ENCODE measurements around the gene RBM17. TPM values are rescaled to one million over a fixed set of nuclear protein-coding genes. Genes with fewer than 3 reads are reported as not detected.
"Not testable (repeated sequence)": the region's sequence is repeated elsewhere in the genome, so short reads cannot be mapped to it uniquely, and the experiment has no call there.

The RBM17 gene
- total RNA-seq, 2 donors from 2014 or later = 195 to 294 TPM

DNA sequence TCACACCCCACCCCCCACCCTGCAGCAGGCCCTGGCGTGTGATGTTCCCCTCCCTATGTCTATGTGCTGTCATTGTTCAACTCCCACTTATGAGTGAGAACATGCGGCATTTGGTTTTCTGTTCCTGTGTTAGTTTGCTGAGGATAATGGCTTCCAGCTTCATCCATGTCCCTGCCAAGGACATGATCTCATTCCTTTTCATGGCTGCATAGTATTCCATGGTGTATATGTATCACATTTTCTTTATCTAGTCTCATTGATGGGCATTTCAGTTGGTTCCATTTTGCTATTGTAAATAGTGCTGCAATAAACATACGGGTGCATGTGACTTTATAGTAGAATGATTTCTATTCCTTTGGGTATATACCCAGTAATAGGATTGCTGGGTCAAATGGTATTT, 24.1 kb upstream of the RBM17 start:
- Mint-ChIP-seq H3K27ac (peak overlapping the region; percentile 97), H3K36me3 (peaks cover 23% of the 10 kb centered on the region), H3K4me3 (peak overlapping the region; percentile 95), H3K4me1 (ENCODE audit: low read depth in 2 of 2) (peaks cover 52 to 67% of the 10 kb centered on the region in 2 donors)
- H3K9me3 Mint-ChIP-seq; H3K27me3 Mint-ChIP-seq; ATAC-seq; DNase-seq (ENCODE audit: low spot score): not testable (repeated sequence)

GRCh38 chr10:6065406-6065805, 23.4 kb upstream of the RBM17 start:
- peak; percentile 84 for DNase-seq (ENCODE audit: low spot score)
- no peaks in the 10 kb centered on the region for H3K27me3 Mint-ChIP-seq
- ATAC-seq = peak; percentile 65 to 72
- H3K9me3 Mint-ChIP-seq = peaks cover 10% of the 10 kb centered on the region
- peak overlapping the region; percentile 95 for H3K4me3 Mint-ChIP-seq
- peak overlapping the region; percentile 97 for H3K27ac Mint-ChIP-seq
- H3K36me3 Mint-ChIP-seq = peaks cover 21% of the 10 kb centered on the region
- H3K4me1 Mint-ChIP-seq (ENCODE audit: low read depth in 2 of 2) = peaks cover 53 to 69% of the 10 kb centered on the region in 2 donors

DNA sequence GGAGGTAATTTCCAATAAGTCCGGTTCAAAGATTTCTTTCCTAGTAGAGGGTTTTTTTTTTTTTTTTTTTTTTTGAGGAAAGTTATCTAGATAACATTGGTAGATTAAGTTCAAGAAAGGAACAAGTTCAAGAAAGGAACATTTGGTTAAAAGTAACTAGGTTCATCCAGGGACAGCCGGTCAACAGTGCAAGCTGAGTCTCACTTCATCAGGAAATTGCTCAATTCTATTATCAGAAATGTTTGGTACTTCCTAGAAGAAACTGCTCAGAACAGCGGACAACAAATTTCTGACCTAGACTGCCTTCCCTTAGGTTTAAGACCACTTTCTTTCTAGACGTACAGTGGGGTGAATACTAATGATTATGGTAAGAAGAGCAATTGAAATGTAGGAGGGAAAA, 23.0 kb upstream of the RBM17 start:
- Mint-ChIP-seq H3K4me3 (peak overlapping the region; percentile 95), H3K27ac (peak overlapping the region; percentile 97), H3K27me3 (no peaks in the 10 kb centered on the region), H3K36me3 (peaks cover 22% of the 10 kb centered on the region), H3K9me3 (peaks cover 10% of the 10 kb centered on the region), H3K4me1 (ENCODE audit: low read depth in 2 of 2) (peaks cover 58 to 73% of the 10 kb centered on the region in 2 donors)
- peak; percentile 43 to 69 for ATAC-seq
- peak; percentile 75 for DNase-seq (ENCODE audit: low spot score)

DNA sequence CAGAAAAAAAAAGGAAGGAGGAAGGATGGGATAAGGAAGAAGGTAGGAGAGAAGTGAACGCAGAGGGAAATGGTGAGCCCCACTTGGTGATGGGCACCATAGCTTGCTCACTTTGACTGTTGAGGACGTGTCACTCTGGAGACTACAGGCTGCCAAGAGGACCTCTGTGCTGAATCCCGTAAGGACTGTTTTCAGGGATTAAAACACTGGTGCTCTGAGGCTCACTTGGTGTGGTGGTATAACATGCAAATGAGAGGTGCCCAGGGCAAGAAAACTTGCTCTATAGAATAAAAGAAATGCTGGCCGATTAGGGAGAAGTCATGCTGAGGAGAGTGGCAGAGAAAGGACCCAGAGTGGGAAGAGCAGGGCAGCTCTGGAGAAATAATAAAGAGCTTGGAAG, 21.4 kb upstream of the RBM17 start:
- H3K4me1 Mint-ChIP-seq (ENCODE audit: low read depth in 2 of 2) = peaks cover 67 to 80% of the 10 kb centered on the region in 2 donors
- H3K9me3 Mint-ChIP-seq = peaks cover 10% of the 10 kb centered on the region

GRCh38 chr10:6068006-6068405, 20.8 kb upstream of the RBM17 start:
- peaks cover 65 to 78% of the 10 kb centered on the region in 2 donors for H3K4me1 Mint-ChIP-seq (ENCODE audit: low read depth in 2 of 2)
- H3K9me3 Mint-ChIP-seq = peaks cover 10% of the 10 kb centered on the region
- no peaks in the 10 kb centered on the region for H3K27me3 Mint-ChIP-seq
- H3K36me3 Mint-ChIP-seq = peaks cover 13% of the 10 kb centered on the region
- ATAC-seq = no peak
- H3K27ac Mint-ChIP-seq = peak overlapping the region; percentile 97
- H3K4me3 Mint-ChIP-seq = peak overlapping the region; percentile 83
- DNase-seq (ENCODE audit: low spot score) = no peak

More for the DNA sequence above, 21.4 kb upstream of the RBM17 start:
- no peak for DNase-seq (ENCODE audit: low spot score)
- no peaks in the 10 kb centered on the region for H3K27me3 Mint-ChIP-seq
- H3K4me3 Mint-ChIP-seq = peak overlapping the region; percentile 83
- H3K27ac Mint-ChIP-seq = peak overlapping the region; percentile 97
- H3K36me3 Mint-ChIP-seq = peaks cover 13% of the 10 kb centered on the region
- no peak for ATAC-seq

GRCh38 chr10:6068422-6068821, 20.4 kb upstream of the RBM17 start:
- no peaks in the 10 kb centered on the region for H3K27me3 Mint-ChIP-seq
- ATAC-seq (no peak), DNase-seq (ENCODE audit: low spot score) (no peak)
- H3K4me1 Mint-ChIP-seq (ENCODE audit: low read depth in 2 of 2) = peaks cover 66 to 81% of the 10 kb centered on the region in 2 donors
- peak overlapping the region; percentile 83 for H3K4me3 Mint-ChIP-seq
- peak overlapping the region; percentile 97 for H3K27ac Mint-ChIP-seq
- H3K36me3 Mint-ChIP-seq = peaks cover 13% of the 10 kb centered on the region
- H3K9me3 Mint-ChIP-seq = peaks cover 10% of the 10 kb centered on the region

DNA sequence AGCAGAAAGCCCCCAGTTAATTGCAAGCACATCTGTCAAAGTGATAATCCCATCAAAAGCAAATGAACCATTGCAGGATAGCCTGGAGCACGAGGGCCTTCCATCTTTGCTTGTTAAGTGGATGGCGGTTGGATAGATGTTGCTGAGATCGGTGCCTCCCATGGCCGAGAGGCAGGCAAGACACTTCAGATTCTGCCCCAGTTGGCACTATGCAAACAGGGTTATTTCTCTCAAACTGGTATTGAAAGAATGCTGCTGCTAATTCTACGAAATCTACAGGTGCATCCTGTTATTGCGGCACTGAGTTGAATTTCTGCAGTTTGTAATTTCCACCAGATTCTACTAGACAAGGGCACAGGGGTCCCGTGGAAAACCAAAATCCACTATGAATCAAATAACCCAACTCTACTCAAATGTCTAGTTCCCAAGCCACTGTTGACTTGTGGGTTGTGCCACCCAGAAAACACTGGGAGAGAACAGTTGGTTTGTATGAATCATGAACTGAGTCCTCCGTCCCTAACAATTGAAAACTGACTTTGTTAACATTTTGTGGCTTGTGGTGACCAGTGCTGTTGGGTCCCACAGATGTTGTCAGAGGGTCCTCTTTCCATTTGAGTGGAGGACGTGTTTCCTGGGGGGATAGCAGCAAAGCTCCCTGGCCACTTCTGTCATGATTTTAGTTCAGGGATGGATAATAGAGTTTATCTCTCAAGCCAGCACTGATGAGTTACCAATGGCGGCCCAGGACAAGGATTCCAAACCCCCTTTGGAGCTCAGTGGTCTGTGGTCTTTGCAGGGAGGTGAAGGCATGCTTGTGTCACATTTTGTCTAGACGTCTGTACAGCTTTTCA, 19.5 kb upstream of the RBM17 start:
- peaks cover 0 to 1% of the 10 kb centered on the region in 2 donors for H3K27me3 Mint-ChIP-seq
- peaks cover 65 to 82% of the 10 kb centered on the region in 2 donors for H3K4me1 Mint-ChIP-seq (ENCODE audit: low read depth in 2 of 2)
- ATAC-seq (peak in 1 of 2 donors; percentile 34), DNase-seq (ENCODE audit: low spot score) (no peak)
- H3K4me3 Mint-ChIP-seq = peak overlapping the region; percentile 83
- peaks cover 10% of the 10 kb centered on the region for H3K9me3 Mint-ChIP-seq
- peak overlapping the region; percentile 97 for H3K27ac Mint-ChIP-seq
- peaks cover 13% of the 10 kb centered on the region for H3K36me3 Mint-ChIP-seq

- peak overlapping the region; percentile 83 for H3K4me3 Mint-ChIP-seq
- H3K27me3 Mint-ChIP-seq = peaks cover 0 to 5% of the 10 kb centered on the region in 2 donors
- peaks cover 61 to 78% of the 10 kb centered on the region in 2 donors for H3K4me1 Mint-ChIP-seq (ENCODE audit: low read depth in 2 of 2)
- H3K36me3 Mint-ChIP-seq = peaks cover 13% of the 10 kb centered on the region
- peak; percentile 53 to 64 for ATAC-seq
- H3K9me3 Mint-ChIP-seq = peaks cover 10% of the 10 kb centered on the region
- DNase-seq (ENCODE audit: low spot score) = no peak
- H3K27ac Mint-ChIP-seq = peak overlapping the region; percentile 97
Observed at GRCh38 chr10:6070660-6071059, 18.2 kb upstream of the RBM17 start.

DNA sequence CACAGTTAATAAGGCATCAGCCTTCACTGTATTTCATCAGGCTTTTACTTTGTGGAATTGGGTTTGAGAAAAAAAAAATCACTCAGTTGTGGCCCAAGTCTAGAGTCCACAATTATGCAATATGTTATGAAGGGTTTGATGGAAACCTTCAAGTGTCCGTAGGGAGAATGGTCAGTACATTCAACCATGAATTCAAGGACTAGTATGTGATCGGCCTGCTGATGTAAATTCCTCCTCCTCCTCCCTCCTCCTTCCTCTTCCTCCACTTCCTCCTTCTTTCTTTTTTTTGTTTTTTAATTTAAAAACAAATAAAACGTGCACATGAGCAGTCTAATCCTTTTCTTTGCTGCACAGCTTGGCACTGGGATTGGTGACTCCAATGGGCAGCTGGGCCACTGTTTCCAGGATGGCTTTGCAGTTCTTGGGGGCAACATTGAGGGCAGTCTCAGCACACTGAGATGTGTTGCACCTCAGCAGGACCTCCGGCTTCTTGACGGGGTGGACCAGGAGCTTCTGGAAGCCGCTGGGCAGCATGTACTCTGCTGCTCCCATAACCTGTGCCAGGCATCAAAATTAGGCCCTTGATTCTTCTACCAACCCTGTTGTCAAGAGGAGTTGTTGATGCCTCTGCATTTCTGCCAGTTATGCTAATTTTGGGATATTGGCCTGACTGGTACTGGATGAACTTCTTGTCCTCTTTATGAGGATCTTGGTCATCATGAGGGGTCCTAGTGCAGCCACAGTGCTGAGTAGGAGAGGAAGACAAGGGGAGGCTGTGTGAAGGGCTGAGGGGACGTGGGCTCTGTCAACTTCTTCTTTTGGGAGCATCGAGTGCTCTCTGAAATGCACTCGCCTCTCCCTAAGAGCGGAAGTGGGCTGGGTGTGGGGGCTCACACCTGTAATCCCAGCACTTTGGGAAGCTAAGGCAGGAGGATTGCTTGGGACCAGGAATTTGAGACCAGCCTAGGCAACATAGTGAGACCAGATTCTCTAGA, 17.4 kb upstream of the RBM17 start:
- H3K4me1 Mint-ChIP-seq (ENCODE audit: low read depth in 2 of 2) = peaks cover 54 to 74% of the 10 kb centered on the region in 2 donors

GRCh38 chr10:6072215-6072934, 16.5 kb upstream of the RBM17 start:
- ATAC-seq = peak; percentile 64 to 80
- peak overlapping the region; percentile 67 for H3K4me3 Mint-ChIP-seq
- H3K27ac Mint-ChIP-seq = peak overlapping the region; percentile 97
- H3K4me1 Mint-ChIP-seq (ENCODE audit: low read depth in 2 of 2) = peaks cover 48 to 68% of the 10 kb centered on the region in 2 donors
- peaks cover 5% of the 10 kb centered on the region for H3K36me3 Mint-ChIP-seq
- H3K9me3 Mint-ChIP-seq = peaks cover 1% of the 10 kb centered on the region
- DNase-seq (ENCODE audit: low spot score) = no peak
- peaks cover 0 to 5% of the 10 kb centered on the region in 2 donors for H3K27me3 Mint-ChIP-seq

More for the DNA sequence above, 17.4 kb upstream of the RBM17 start:
- H3K9me3 Mint-ChIP-seq = peaks cover 4% of the 10 kb centered on the region
- peaks cover 0 to 5% of the 10 kb centered on the region in 2 donors for H3K27me3 Mint-ChIP-seq
- H3K27ac Mint-ChIP-seq = peak overlapping the region; percentile 97
- H3K4me3 Mint-ChIP-seq = peak overlapping the region; percentile 83
- ATAC-seq (no peak), DNase-seq (ENCODE audit: low spot score) (no peak)
- H3K36me3 Mint-ChIP-seq = peaks cover 6% of the 10 kb centered on the region

DNA sequence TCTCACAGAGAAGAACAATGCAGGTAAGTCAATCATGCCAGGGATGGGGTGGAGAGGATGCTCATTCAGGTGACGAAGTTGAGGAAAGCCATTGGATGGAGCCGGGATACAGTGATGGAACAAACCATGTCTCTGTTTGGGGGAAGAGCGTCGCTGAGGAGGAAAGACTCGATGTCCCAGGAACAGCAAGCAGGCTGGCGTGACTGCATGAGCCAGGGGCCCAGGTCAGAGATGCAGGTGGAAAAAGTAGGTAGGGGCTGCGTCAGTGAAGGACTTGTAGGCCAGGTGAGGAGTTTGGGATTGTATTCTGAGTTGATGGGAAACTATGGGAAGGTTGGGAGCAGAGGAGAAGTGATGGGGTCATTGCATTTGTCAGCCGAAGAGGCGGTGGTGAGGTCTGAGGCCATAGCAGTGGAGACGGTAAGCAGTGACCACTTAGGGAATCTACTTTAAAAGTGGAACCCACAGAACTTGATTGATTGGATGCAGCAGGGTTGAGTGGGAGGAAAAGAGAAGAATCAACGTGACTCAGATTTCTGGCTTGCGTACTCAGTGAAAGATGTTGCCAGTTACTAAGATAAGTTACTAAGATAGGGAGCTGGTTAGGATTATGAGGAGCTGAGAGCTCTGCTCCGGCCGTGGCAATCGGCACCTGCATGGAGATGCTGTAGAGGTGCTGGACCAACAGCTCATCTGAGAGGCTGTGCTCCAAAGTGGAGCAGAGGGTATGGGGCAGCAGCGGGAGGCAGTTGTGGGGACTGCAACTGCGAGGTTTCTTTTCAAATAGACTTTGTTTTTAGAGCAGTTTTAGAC, 14.1 kb upstream of the RBM17 start:
- peak overlapping the region; percentile 67 for H3K4me3 Mint-ChIP-seq
- DNase-seq (ENCODE audit: low spot score) = no peak
- peak overlapping the region; percentile 97 for H3K27ac Mint-ChIP-seq
- peaks cover 5% of the 10 kb centered on the region for H3K36me3 Mint-ChIP-seq
- ATAC-seq = peak; percentile 6 to 37
- H3K4me1 Mint-ChIP-seq (ENCODE audit: low read depth in 2 of 2) = peaks cover 33 to 58% of the 10 kb centered on the region in 2 donors
- H3K9me3 Mint-ChIP-seq = no peaks in the 10 kb centered on the region
- H3K27me3 Mint-ChIP-seq = peaks cover 0 to 5% of the 10 kb centered on the region in 2 donors

DNA sequence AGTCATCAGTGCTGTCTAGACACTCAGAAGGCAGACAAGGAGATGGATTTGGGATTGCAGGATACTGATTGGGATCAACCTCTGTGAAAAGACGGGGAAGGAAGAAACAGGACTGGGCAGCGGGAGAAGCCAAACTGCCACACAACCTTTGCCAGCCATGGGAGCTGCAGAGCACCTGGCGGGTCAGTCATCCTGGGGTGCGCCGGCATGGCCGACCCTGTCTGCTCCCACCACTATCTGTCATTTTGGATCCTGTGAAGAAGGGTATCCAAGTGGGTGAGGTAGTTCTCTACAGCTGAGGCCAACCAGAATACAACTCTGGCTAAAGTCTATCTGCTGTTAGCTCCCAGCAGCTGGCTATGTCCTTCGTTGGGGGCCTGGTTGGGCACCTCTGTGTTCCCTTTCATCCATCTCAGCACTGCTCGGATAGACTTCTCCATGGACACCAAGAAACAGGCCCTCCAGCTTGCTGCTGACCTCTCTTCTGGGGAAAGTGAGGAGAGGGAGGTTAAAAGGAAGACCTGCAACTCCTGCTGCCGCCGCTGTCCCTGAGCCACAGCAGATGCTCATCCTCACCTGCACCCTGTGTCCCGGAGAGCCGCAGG, 11.7 kb upstream of the RBM17 start:
- no peak overlapping the region for H3K4me3 Mint-ChIP-seq
- no peak for DNase-seq (ENCODE audit: low spot score)
- no peaks in the 10 kb centered on the region for H3K9me3 Mint-ChIP-seq
- H3K4me1 Mint-ChIP-seq (ENCODE audit: low read depth in 2 of 2) = peaks cover 26 to 45% of the 10 kb centered on the region in 2 donors
- no peak for ATAC-seq
- peak overlapping the region in 1 of 2 donors; percentile 11 for H3K27ac Mint-ChIP-seq
- peaks cover 6% of the 10 kb centered on the region for H3K36me3 Mint-ChIP-seq
- H3K27me3 Mint-ChIP-seq = peaks cover 0 to 7% of the 10 kb centered on the region in 2 donors

Data from natural killer cell treated with Interleukin-12 subunit alpha and Interleukin-12 subunit beta and Interleukin-15 and Interleukin-18, amount 100 ng/mL, for 72 hours (primary cell).